GM12891 (cell line): ENCODE data around the gene VARS2.

Source experiments
- PAX5 ChIP-seq: IDR thresholded peaks from 2 replicates; pipeline ENCODE4 v1.6.1; 2011; ENCODE audit warnings: low read length, moderate library complexity, mild to moderate bottlenecking; ENCODE audit not compliant: insufficient read depth, severe bottlenecking
- POLR2A ChIP-seq: IDR thresholded peaks from 2 replicates; pipeline ENCODE4 v1.6.1; 2011; ENCODE audit warnings: low read depth, low read length, control low read depth
- POLR2AphosphoS5 ChIP-seq: IDR thresholded peaks from 2 replicates; pipeline ENCODE4 v1.6.1; 2011; ENCODE audit warnings: low read depth, low read length, control low read depth
- POU2F2 ChIP-seq: IDR thresholded peaks from 2 replicates; pipeline ENCODE4 v1.6.1; 2011; ENCODE audit warnings: low read depth, mild to moderate bottlenecking, control low read depth, low read length, moderate library complexity
- SPI1 ChIP-seq: IDR thresholded peaks from 2 replicates; pipeline ENCODE4 v1.6.1; 2011; ENCODE audit warnings: low read depth, low read length, control low read depth
- TAF1 ChIP-seq: IDR thresholded peaks from 2 replicates; pipeline ENCODE4 v1.6.1; 2011; ENCODE audit warnings: low read depth, low read length, control low read depth

DNA sequence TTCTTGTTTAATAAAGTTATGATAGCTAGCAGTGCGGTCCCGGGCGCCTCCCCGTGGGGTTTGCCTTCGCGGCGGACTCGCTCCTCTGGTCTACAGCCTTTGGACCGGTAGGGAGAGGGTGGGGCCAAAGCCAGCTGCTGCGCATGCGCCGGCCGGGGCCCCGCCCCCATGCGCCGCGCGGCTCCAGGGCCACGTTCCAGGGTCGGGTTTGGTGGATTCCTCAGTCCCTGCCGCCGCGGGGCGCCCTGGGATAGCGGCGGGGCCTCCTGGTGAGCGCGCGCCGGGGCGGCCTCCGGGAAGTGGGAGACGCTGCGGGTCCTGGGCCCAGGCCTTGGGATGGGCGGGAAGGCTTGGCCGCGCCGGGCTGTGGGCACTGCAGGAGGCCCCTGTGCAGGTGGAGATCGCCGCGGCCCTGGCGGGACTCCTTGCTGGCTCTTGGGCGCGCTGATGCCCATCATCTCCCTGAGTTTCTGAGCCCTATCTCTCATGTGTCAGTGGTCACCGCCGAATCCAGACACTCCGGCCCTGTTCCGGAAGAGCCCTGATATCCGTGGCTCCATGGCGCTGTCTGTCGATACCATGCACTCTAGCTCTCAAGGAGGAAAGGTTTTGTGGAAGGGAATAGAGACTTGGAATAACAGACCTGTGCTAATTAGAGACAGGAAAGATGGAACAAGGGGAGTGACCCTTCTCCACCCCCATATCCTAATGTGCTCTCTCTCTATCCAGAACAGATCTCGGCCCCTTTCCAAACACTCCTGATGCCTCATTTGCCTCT lies at the start of gene VARS2:
- TF ChIP-seq POLR2A (peak; percentile 66; the same call in 1 of the 2 replicates), POLR2AphosphoS5 (peak; percentile 53; the same call in 1 of the 2 replicates), TAF1 (0 out of 2 replicates have a peak, but pooled peaks have one; percentile 24), PAX5 (no peak), SPI1 (no peak), POU2F2 (no peak)
